Right lobe of liver (tissue), 4 donors: ENCODE measurements around the gene LRRC15.

Experiments
- CTCF ChIP-seq, 4 donors: fragments of 200-600 bp in 3 of 4; fragments of 450-650 bp in 1 of 4; IDR thresholded peaks; one replicate each; pipeline versions ENCODE4 v1.5.1 to v1.8.0; 2016 to 2022; ENCODE audit warnings: antibody characterized with exemption in 4 of 4, mild to moderate bottlenecking in 2 of 4
- POLR2A ChIP-seq: fragments of 450-650 bp; IDR thresholded peaks from one replicate; pipeline ENCODE4 v1.6.1; 2017; ENCODE audit warnings: antibody characterized with exemption, mild to moderate bottlenecking
- donor health status: DM: no; HTN: no; CAD: no.
- donor health status: DM: no; HTN: no; CAD: no.
- donor health status: DM: no; HTN: yes; CAD: no.

GRCh38 chr3:194326968-194327217, 42.6 kb downstream of the LRRC15 start:
- TF ChIP-seq POLR2A (no peak), CTCF (IDR thresholded peaks at IDR 0.05) (no peak)
